ENCODE measurements around the gene ERC1. TPM values are rescaled to one million over a fixed set of nuclear protein-coding genes. Genes with fewer than 3 reads are reported as not detected.

Gene ERC1
- total RNA-seq, 2 donors from 2014 or later = 26.9 to 41.9 TPM

DNA sequence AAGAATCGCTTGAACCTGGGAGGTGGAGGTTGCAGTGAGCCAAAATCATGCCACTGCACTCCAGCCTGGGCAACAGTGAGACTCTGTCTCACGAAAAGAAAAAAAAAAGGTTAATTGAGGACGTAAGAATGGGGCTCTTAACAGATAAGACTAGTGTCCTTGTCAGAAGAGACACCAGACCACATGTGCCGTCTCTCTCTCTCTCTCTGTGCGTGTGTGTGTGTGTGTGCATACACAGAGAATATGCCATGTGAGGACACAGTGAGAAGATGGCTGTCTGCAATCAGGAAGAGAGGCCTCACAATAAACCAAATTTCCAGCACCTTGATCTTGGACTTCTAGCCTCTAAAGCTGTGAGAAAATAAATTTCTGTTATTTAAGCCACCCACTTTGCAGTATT, 11.7 kb upstream of the ERC1 start:
- Histone ChIP-seq H3K36me3 (no peaks in the 10 kb centered on the region), H3K4me3 (no peak overlapping the region), H3K9me3 (no peaks in the 10 kb centered on the region), H3K27ac (no peak overlapping the region), H3K4me1 (no peaks in the 10 kb centered on the region), H3K27me3 (no peaks in the 10 kb centered on the region), H3K9ac (ENCODE audit: low read depth in 2 of 2, low read length in 2 of 2) (no peak overlapping the region)
- intact Hi-C loops (cut with DNase I) = no loop called here
- TF ChIP-seq, protein P1, sequence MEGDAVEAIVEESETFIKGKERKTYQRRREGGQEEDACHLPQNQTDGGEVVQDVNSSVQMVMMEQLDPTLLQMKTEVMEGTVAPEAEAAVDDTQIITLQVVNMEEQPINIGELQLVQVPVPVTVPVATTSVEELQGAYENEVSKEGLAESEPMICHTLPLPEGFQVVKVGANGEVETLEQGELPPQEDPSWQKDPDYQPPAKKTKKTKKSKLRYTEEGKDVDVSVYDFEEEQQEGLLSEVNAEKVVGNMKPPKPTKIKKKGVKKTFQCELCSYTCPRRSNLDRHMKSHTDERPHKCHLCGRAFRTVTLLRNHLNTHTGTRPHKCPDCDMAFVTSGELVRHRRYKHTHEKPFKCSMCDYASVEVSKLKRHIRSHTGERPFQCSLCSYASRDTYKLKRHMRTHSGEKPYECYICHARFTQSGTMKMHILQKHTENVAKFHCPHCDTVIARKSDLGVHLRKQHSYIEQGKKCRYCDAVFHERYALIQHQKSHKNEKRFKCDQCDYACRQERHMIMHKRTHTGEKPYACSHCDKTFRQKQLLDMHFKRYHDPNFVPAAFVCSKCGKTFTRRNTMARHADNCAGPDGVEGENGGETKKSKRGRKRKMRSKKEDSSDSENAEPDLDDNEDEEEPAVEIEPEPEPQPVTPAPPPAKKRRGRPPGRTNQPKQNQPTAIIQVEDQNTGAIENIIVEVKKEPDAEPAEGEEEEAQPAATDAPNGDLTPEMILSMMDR (IDR thresholded peaks at IDR 0.05) = no peak
- DNase-seq = no peak

DNA sequence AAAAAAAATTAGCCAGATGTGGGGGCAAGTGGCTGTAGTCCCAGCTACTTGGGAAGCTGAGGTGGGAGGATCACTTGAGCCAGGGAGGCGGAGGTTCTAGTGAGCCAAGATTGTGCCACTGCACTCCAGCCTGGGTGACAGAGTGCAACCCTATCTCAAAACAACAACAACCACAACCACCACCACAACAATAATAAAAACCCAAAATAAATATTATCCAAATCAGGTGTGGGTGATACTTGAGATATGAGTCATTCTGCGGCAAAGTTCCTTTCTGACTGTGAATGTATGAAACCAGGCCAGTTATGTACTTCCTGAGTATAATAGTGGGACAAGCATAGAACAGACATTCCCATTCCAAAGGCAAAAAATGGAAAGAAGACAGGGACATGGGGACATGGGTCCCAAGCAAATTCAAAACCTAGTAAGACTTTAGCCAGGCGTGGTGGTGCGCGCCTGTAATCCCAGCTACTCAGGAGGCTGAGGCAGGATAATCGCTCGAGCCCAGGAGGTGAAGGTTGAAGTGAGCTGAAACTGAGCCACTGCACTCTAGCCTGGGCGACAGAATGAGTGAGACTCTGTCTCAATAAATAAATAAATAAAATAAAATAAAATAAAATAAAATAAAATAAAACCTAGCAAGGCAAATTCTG, 9.7 kb upstream of the ERC1 start:
- no peak overlapping the region for H3K27ac ChIP-seq
- no peaks in the 10 kb centered on the region for H3K36me3 ChIP-seq
- H3K9ac ChIP-seq (ENCODE audit: low read depth in 2 of 2, low read length in 2 of 2) = no peak overlapping the region
- no peak for DNase-seq
- no peaks in the 10 kb centered on the region for H3K4me1 ChIP-seq
- intact Hi-C loops (cut with DNase I) = no loop called here
- H3K4me3 ChIP-seq = no peak overlapping the region
- TF ChIP-seq, protein P1 (IDR thresholded peaks at IDR 0.05) = no peak
- H3K27me3 ChIP-seq = no peaks in the 10 kb centered on the region
- H3K9me3 ChIP-seq = no peaks in the 10 kb centered on the region

DNA sequence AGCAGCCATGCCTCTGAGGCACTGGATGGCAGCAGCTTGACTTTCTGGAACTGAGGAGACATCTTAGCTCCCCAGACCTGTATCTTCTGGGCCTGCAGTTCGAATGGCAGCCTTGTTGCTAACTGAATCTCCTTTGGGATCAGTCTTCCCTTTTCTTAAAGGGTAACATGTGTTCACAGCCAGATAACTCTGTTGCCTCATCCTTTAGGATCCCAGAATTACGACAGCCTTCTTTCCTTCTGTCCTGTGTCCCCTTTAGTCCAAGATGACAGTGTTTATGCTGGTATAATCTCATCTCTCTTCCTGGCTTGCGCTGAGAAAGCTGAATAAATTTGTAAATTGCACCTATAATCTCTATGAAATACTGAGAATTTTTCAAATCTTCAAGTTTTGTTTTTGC, 9.1 kb upstream of the ERC1 start:
- Histone ChIP-seq H3K9me3 (no peaks in the 10 kb centered on the region), H3K4me3 (no peak overlapping the region), H3K4me1 (no peaks in the 10 kb centered on the region), H3K27ac (no peak overlapping the region), H3K9ac (ENCODE audit: low read depth in 2 of 2, low read length in 2 of 2) (no peak overlapping the region), H3K27me3 (no peaks in the 10 kb centered on the region), H3K36me3 (no peaks in the 10 kb centered on the region)
- DNase-seq = no peak
- TF ChIP-seq, protein P1 (IDR thresholded peaks at IDR 0.05) = no peak
- intact Hi-C loops (cut with DNase I) = no loop called here

DNA sequence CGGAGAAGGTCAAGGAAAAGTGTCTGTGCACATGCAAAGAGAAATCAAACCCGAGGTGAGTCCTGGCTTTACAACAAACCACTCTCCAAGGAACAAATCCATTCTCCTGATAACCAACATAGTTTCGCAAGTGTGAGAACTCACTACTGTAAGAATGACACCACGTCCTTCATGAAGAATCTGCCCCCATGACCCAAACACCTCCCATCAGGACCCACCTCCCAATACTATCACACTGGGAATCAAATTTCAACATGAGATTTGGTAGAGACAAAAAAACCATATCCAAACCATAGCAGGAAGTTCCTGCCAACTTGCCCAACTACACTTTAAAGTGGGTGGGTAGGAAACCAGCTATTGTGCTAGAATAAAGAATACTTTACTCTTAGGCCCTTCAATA, 2.4 kb upstream of the ERC1 start:
- H3K9ac ChIP-seq (ENCODE audit: low read depth in 2 of 2, low read length in 2 of 2) = no peak overlapping the region
- intact Hi-C loops (cut with DNase I) = no loop called here
- no peaks in the 10 kb centered on the region for H3K36me3 ChIP-seq
- no peaks in the 10 kb centered on the region for H3K4me1 ChIP-seq
- no peak overlapping the region for H3K4me3 ChIP-seq
- TF ChIP-seq, protein P1 (IDR thresholded peaks at IDR 0.05) = no peak
- no peaks in the 10 kb centered on the region for H3K9me3 ChIP-seq
- no peak overlapping the region for H3K27ac ChIP-seq
- H3K27me3 ChIP-seq = no peaks in the 10 kb centered on the region
- DNase-seq = no peak

DNA sequence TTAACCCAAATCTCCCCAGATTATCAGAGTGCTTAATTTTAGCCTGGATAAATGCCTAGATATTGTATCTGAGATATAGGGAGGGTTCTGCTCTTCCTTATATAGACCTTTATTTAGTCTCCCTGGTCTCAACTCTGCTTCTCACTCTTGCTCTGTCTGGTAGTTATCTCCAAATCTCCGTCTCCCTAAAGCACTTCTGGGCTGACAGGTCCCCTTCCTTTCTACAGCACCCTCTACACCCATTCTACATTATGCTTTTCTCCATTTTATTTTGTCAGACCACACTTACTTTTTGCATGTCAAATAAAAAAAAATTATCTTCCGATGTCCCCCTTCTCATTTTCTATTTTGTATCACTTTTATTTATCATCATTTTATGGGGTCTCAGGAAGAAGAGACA, 2.0 kb upstream of the ERC1 start:
- intact Hi-C loops (cut with DNase I) = no loop called here
- H3K27ac ChIP-seq = no peak overlapping the region

More for the DNA sequence above, 2.0 kb upstream of the ERC1 start:
- no peaks in the 10 kb centered on the region for H3K36me3 ChIP-seq
- H3K27me3 ChIP-seq = no peaks in the 10 kb centered on the region
- H3K4me3 ChIP-seq = no peak overlapping the region
- H3K4me1 ChIP-seq = no peaks in the 10 kb centered on the region
- TF ChIP-seq, protein P1 (IDR thresholded peaks at IDR 0.05) = no peak
- H3K9ac ChIP-seq (ENCODE audit: low read depth in 2 of 2, low read length in 2 of 2) = no peak overlapping the region
- H3K9me3 ChIP-seq = no peaks in the 10 kb centered on the region
- DNase-seq = no peak

All from colonic mucosa (tissue), 4 donors.